MM.1S (cell line): ENCODE results near the gene LBHD2.

ENCODE experiments used
- DNase-seq: peaks from one replicate; pipeline ENCODE4 v3.0.0-alpha.2; 2015
- H2AFZ ChIP-seq: fragments of 300-600 bp; sonication (generic); 2 replicates; pipeline ENCODE4 v1.6.0; 2016; ENCODE audit warnings: antibody characterized with exemption, low read length
- H3F3A ChIP-seq: fragments of 300-600 bp; sonication (generic); 2 replicates; pipeline ENCODE4 v1.6.1; 2016; ENCODE audit warnings: mild to moderate bottlenecking, antibody characterized with exemption, low read length, moderate library complexity, mixed read lengths; ENCODE audit not compliant: insufficient read depth
- H3K27ac ChIP-seq: fragments of 300-600 bp; sonication (generic); 2 replicates; pipeline ENCODE4 v1.5.1; 2016; ENCODE audit warnings: mild to moderate bottlenecking, low read length
- H3K27me3 ChIP-seq: fragments of 300-600 bp; sonication (generic); replicated peaks from 2 replicates; pipeline ENCODE4 v1.6.0; 2016; ENCODE audit warnings: low read length; ENCODE audit not compliant: insufficient read depth
- H3K36me3 ChIP-seq: fragments of 300-600 bp; sonication (generic); replicated peaks from 2 replicates; pipeline ENCODE4 v1.6.1; 2016; ENCODE audit warnings: mild to moderate bottlenecking, low read length, mixed read lengths; ENCODE audit not compliant: insufficient read depth
- H3K4me1 ChIP-seq: fragments of 300-600 bp; sonication (generic); 2 replicates; pipeline ENCODE4 v1.6.1; 2016; ENCODE audit warnings: low read length, mixed read lengths
- H3K4me2 ChIP-seq: fragments of 300-600 bp; sonication (generic); 2 replicates; pipeline ENCODE4 v1.6.0; 2016; ENCODE audit warnings: low read depth, low read length
- H3K4me3 ChIP-seq: fragments of 300-600 bp; sonication (generic); 2 replicates; pipeline ENCODE4 v1.5.1; 2016; ENCODE audit warnings: low read length, mixed read lengths
- H3K79me2 ChIP-seq: fragments of 300-600 bp; sonication (generic); 2 replicates; pipeline ENCODE4 v1.6.1; 2016; ENCODE audit warnings: mixed run types, low read length, mixed read lengths
- H3K9ac ChIP-seq: fragments of 300-600 bp; sonication (generic); 2 replicates; pipeline ENCODE4 v1.6.1; 2016; ENCODE audit warnings: low read length, mixed read lengths
- H3K9me2 ChIP-seq: fragments of 300-600 bp; sonication (generic); replicated peaks from 2 replicates; pipeline ENCODE4 v1.6.1; 2016; ENCODE audit warnings: mild to moderate bottlenecking, low read length, mixed read lengths; ENCODE audit not compliant: insufficient read depth
- H3K9me3 ChIP-seq: fragments of 300-600 bp; sonication (generic); replicated peaks from 2 replicates; pipeline ENCODE4 v1.6.1; 2016; ENCODE audit warnings: mild to moderate bottlenecking, low read length, mixed read lengths; ENCODE audit not compliant: insufficient read depth
- H4K20me1 ChIP-seq: fragments of 300-600 bp; sonication (generic); 2 replicates; pipeline ENCODE4 v1.6.1; 2016; ENCODE audit warnings: mild to moderate bottlenecking, low read length, moderate library complexity, mixed read lengths; ENCODE audit not compliant: insufficient read depth
- CTCF ChIP-seq: fragments of 300-600 bp; sonication (generic); IDR thresholded peaks from 2 replicates; pipeline ENCODE4 v1.5.1; 2016; ENCODE audit warnings: antibody characterized with exemption, low read length, mixed read lengths
- EZH2 ChIP-seq: fragments of 300-600 bp; sonication (generic); optimal IDR thresholded peaks from 2 replicates; pipeline ENCODE3; 2017; ENCODE audit warnings: low read depth, mild to moderate bottlenecking, antibody characterized with exemption, low read length, mixed read lengths
- EZH2phosphoT487 ChIP-seq: fragments of 300-600 bp; sonication (generic); IDR thresholded peaks from 2 replicates; pipeline ENCODE4 v1.6.1; 2018; ENCODE audit warnings: antibody characterized with exemption, low read length

LBHD2 gene

GRCh38 chr14:103085106-103086091 is 1.4 kb downstream of the LBHD2 start:
- H3K36me3 ChIP-seq = no peaks in the 10 kb centered on the region
- no peak overlapping the region for H3K4me2 ChIP-seq
- H3K27me3 ChIP-seq = no peaks in the 10 kb centered on the region; the same call in 1 of the 2 replicates
- no peak overlapping the region for H3K9ac ChIP-seq
- no peaks in the 10 kb centered on the region for H3K9me3 ChIP-seq
- no peak overlapping the region for H3K27ac ChIP-seq
- no peak for DNase-seq
- H3K9me2 ChIP-seq = no peaks in the 10 kb centered on the region
- H3K79me2 ChIP-seq = no peaks in the 10 kb centered on the region
- H3K4me1 ChIP-seq = no peaks in the 10 kb centered on the region
- H3K4me3 ChIP-seq = no peak overlapping the region
- no peaks in the 10 kb centered on the region for H3F3A ChIP-seq
- H4K20me1 ChIP-seq = no peaks in the 10 kb centered on the region
- TF ChIP-seq CTCF (peak; percentile 15; the same call in 1 of the 2 replicates), EZH2 (no peak), EZH2phosphoT487 (no peak)
- no peak overlapping the region for H2AFZ ChIP-seq

- Histone ChIP-seq H3K4me1 (no peaks in the 10 kb centered on the region), H3K27ac (no peak overlapping the region), H3K4me2 (no peak overlapping the region), H3K9me2 (no peaks in the 10 kb centered on the region), H2AFZ (no peak overlapping the region), H4K20me1 (no peaks in the 10 kb centered on the region), H3K9ac (no peak overlapping the region), H3K4me3 (no peak overlapping the region), H3F3A (no peaks in the 10 kb centered on the region), H3K79me2 (no peaks in the 10 kb centered on the region), H3K27me3 (no peaks in the 10 kb centered on the region), H3K9me3 (no peaks in the 10 kb centered on the region), H3K36me3 (no peaks in the 10 kb centered on the region)
- TF ChIP-seq CTCF (no peak), EZH2 (no peak), EZH2phosphoT487 (no peak)
- no peak for DNase-seq
Measured at GRCh38 chr14:103086771-103087342, 2.8 kb downstream of the LBHD2 start.

- no peaks in the 10 kb centered on the region for H3K4me1 ChIP-seq
- no peak for DNase-seq
- no peaks in the 10 kb centered on the region for H3K27me3 ChIP-seq
Measured at GRCh38 chr14:103087343-103087835, 3.4 kb downstream of the LBHD2 start.

More at GRCh38 chr14:103087343-103087835, 3.4 kb downstream of the LBHD2 start:
- Histone ChIP-seq H3F3A (no peaks in the 10 kb centered on the region), H4K20me1 (no peaks in the 10 kb centered on the region), H2AFZ (no peak overlapping the region), H3K9me3 (no peaks in the 10 kb centered on the region), H3K9ac (no peak overlapping the region), H3K4me3 (no peak overlapping the region), H3K27ac (no peak overlapping the region), H3K36me3 (no peaks in the 10 kb centered on the region), H3K9me2 (no peaks in the 10 kb centered on the region), H3K79me2 (no peaks in the 10 kb centered on the region), H3K4me2 (no peak overlapping the region)
- TF ChIP-seq CTCF (no peak), EZH2phosphoT487 (no peak), EZH2 (no peak)
